ENCODE measurements around the gene FANCC. TPM values are rescaled to one million over a fixed set of nuclear protein-coding genes. Genes with fewer than 3 reads are reported as not detected.
A peak's percentile ranks its signal among the peaks of the same experiment; 100 is the strongest.

FANCC gene
- total RNA-seq, 1 donor from 2014 or later = 9.3 TPM

- H3K36me3 Mint-ChIP-seq (ENCODE audit: low read depth) = peaks cover 5% of the 10 kb centered on the region
- peaks cover 17% of the 10 kb centered on the region for H3K4me1 Mint-ChIP-seq (ENCODE audit: low read depth)
- peak overlapping the region; percentile 79 for H3K27ac Mint-ChIP-seq (ENCODE audit: unreplicated experiment)
- H3K27me3 Mint-ChIP-seq (ENCODE audit: low read depth) = no peaks in the 10 kb centered on the region
- no peaks in the 10 kb centered on the region for H3K9me3 Mint-ChIP-seq (ENCODE audit: low read depth)
- no peak for TF ChIP-seq CTCF (IDR thresholded peaks at IDR 0.05)
- H3K4me3 Mint-ChIP-seq (ENCODE audit: unreplicated experiment) = no peak overlapping the region
- DNase-seq (ENCODE audit: low spot score) = no peak
Measured at GRCh38 chr9:95157481-95158151, 159.9 kb downstream of the FANCC start.

- Mint-ChIP-seq H3K4me3 (ENCODE audit: unreplicated experiment) (no peak overlapping the region), H3K36me3 (ENCODE audit: low read depth) (peaks cover 5% of the 10 kb centered on the region), H3K27me3 (ENCODE audit: low read depth) (no peaks in the 10 kb centered on the region), H3K9me3 (ENCODE audit: low read depth) (no peaks in the 10 kb centered on the region), H3K27ac (ENCODE audit: unreplicated experiment) (no peak overlapping the region), H3K4me1 (ENCODE audit: low read depth) (peaks cover 17% of the 10 kb centered on the region)
- TF ChIP-seq CTCF (IDR thresholded peaks at IDR 0.05) = no peak
- DNase-seq (ENCODE audit: low spot score) = no peak
Measured at GRCh38 chr9:95156074-95156473, 161.4 kb downstream of the FANCC start.

- no peaks in the 10 kb centered on the region for H3K9me3 Mint-ChIP-seq (ENCODE audit: low read depth)
- no peak for DNase-seq (ENCODE audit: low spot score)
- no peaks in the 10 kb centered on the region for H3K27me3 Mint-ChIP-seq (ENCODE audit: low read depth)
- H3K27ac Mint-ChIP-seq (ENCODE audit: unreplicated experiment) = no peak overlapping the region
- peaks cover 17% of the 10 kb centered on the region for H3K4me1 Mint-ChIP-seq (ENCODE audit: low read depth)
- H3K4me3 Mint-ChIP-seq (ENCODE audit: unreplicated experiment) = no peak overlapping the region
- peaks cover under 1% of the 10 kb centered on the region for H3K36me3 Mint-ChIP-seq (ENCODE audit: low read depth)
- no peak for TF ChIP-seq CTCF (IDR thresholded peaks at IDR 0.05)
Measured at GRCh38 chr9:95155220-95155619, 162.3 kb downstream of the FANCC start.

GRCh38 chr9:95150903-95151302 is 166.6 kb downstream of the FANCC start:
- no peak overlapping the region for H3K27ac Mint-ChIP-seq (ENCODE audit: unreplicated experiment)
- H3K4me1 Mint-ChIP-seq (ENCODE audit: low read depth) = peaks cover 12% of the 10 kb centered on the region
- H3K36me3 Mint-ChIP-seq (ENCODE audit: low read depth) = no peaks in the 10 kb centered on the region
- no peak for TF ChIP-seq CTCF (IDR thresholded peaks at IDR 0.05)
- no peaks in the 10 kb centered on the region for H3K9me3 Mint-ChIP-seq (ENCODE audit: low read depth)
- no peak for DNase-seq (ENCODE audit: low spot score)
- no peaks in the 10 kb centered on the region for H3K27me3 Mint-ChIP-seq (ENCODE audit: low read depth)
- H3K4me3 Mint-ChIP-seq (ENCODE audit: unreplicated experiment) = no peak overlapping the region

- H3K4me1 Mint-ChIP-seq (ENCODE audit: low read depth) = peaks cover 12% of the 10 kb centered on the region
- no peaks in the 10 kb centered on the region for H3K27me3 Mint-ChIP-seq (ENCODE audit: low read depth)
- H3K36me3 Mint-ChIP-seq (ENCODE audit: low read depth) = peaks cover 1% of the 10 kb centered on the region
- H3K9me3 Mint-ChIP-seq (ENCODE audit: low read depth) = no peaks in the 10 kb centered on the region
- DNase-seq (ENCODE audit: low spot score) = no peak
- TF ChIP-seq CTCF (IDR thresholded peaks at IDR 0.05) = no peak
- H3K27ac Mint-ChIP-seq (ENCODE audit: unreplicated experiment) = no peak overlapping the region
- no peak overlapping the region for H3K4me3 Mint-ChIP-seq (ENCODE audit: unreplicated experiment)
Measured at GRCh38 chr9:95148208-95148520, 169.3 kb downstream of the FANCC start.
